ENCODE data around the gene SYTL3.

DNA sequence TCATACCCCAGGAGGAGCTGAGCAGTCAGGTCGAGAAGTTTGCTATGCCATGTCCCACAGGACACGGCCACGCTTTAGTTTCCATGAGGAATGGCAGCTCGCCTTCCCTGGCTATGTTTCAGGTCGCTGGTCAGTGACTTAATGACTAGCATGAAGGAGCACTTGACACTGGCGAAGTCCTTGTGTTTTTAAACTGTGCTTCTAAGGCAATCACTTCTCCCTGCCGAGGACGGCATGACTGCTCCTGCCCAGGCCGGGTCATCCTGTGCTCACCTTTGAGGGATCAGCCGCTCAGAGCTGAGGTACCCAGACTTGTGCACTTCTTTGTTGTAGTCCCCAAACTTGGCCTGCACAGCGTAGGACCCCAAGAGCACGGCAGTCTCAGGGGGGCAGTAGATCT is 135.2 kb downstream of the SYTL3 start:
- TF ChIP-seq POLR2AphosphoS5 (IDR thresholded peaks at IDR 0.05) (no peak), POLR2A (IDR thresholded peaks at IDR 0.05; ENCODE audit: low read depth) (no peak), EP300 (IDR thresholded peaks at IDR 0.05) (no peak)
